ENCODE measurements around the gene SLC25A1.

GRCh38 chr22:19208287-19208847 is 29.8 kb upstream of the SLC25A1 start:
- no peak for TF ChIP-seq CTCF (IDR thresholded peaks at IDR 0.05)
- TF ChIP-seq ZFX (IDR thresholded peaks at IDR 0.05; ENCODE audit: borderline replicate concordance) = no peak
